GM13977 (cell line): ENCODE data around the gene DYRK1A.

Source experiments
- DNase-seq: peaks from one replicate; pipeline ENCODE4 v3.0.0; 2012; ENCODE audit warnings: low spot score
- CTCF ChIP-seq: IDR thresholded peaks from 2 replicates; pipeline ENCODE4 v1.5.1; 2012; ENCODE audit warnings: mild to moderate bottlenecking, control low read depth; ENCODE audit not compliant: insufficient read depth; ENCODE audit errors: extremely low read depth, missing control alignments
- in situ Hi-C: fragments of 300-500 bp; cut with MboI; formaldehyde crosslinking; loops from one replicate; pipeline ENCODE4 v1.12.0; 2022; ENCODE audit warnings: low sequenced_read_pairs, low pct_unique_long_range_greater_than_20kb, mixed read lengths, inconsistent platforms; ENCODE audit not compliant: unreplicated experiment

Gene DYRK1A

DNA sequence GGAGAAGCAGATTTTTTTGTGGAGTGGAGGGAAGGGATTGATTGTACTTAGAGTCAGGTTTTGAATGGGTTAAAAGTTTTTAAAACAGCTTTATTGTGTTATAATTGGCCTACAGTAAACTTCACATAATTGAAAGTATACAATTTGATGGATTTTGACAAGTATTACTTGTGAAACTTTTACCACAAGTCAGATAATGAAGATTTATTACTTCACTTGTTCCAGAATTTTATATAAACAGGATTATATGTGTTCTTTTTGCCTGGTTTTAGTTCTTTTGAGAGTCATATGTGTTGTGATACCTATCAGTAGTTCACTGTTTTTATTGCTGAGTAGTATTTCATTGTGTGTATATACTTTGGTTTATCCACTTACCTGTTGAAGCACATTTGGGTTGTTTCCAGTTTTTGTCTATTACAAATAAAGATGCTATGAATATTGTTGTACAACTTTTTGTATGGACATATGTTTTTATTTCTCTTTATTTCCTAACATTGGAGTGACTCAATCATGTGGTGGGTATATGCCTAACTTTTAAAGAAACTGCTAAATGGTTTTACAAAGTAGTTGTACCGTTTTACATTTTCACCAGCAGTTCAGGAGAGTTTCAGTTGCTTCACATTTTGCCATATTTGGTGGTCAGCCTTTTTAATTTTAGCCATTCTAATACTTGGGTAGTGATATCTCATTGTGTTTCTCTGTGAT lies 71.0 kb downstream of the DYRK1A start:
- in situ Hi-C loops = no loop called here
- no peak for DNase-seq
- no peak for TF ChIP-seq CTCF

DNA sequence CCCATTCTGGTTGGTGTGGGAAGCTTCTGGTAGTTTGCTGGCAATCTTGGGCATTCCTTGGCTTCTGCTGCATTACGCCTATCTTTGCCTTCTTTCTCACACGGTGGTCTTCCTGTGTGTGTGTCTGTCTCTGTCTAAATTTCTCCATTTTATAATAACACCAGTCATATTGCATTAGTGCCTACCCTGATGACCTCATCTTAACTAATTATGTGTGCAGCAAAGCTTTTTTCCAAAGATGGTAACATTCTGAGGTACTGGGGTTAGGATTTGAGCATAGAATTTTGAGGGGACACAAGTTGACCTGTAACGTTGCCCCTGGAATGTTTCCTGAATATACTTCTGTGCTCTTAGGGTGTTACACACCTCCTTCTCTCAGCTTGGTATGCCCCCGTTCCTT lies 77.1 kb downstream of the DYRK1A start:
- no peak for TF ChIP-seq CTCF
- DNase-seq = no peak
- in situ Hi-C loops = no loop called here

- in situ Hi-C loops = no loop called here
- no peak for TF ChIP-seq CTCF
- no peak for DNase-seq
Observed at GRCh38 chr21:37445228-37445627, 78.7 kb downstream of the DYRK1A start.

GRCh38 chr21:37446552-37446951 lies 80.0 kb downstream of the DYRK1A start:
- no peak for DNase-seq
- in situ Hi-C loops = no loop called here
- peak; percentile 31 for TF ChIP-seq CTCF

GRCh38 chr21:37447288-37447936 lies 80.8 kb downstream of the DYRK1A start:
- no peak for DNase-seq
- in situ Hi-C loops = no loop called here
- TF ChIP-seq CTCF = no peak

GRCh38 chr21:37449302-37449937 lies 82.8 kb downstream of the DYRK1A start:
- TF ChIP-seq CTCF = no peak
- in situ Hi-C loops = no loop called here

More at GRCh38 chr21:37449302-37449937, 82.8 kb downstream of the DYRK1A start:
- DNase-seq = no peak
